Lower leg skin (tissue), 3 donors: Measurements from ENCODE around the gene GAS7.

Experiments
- POLR2A ChIP-seq, 2 donors: fragments of 450-650 bp; IDR thresholded peaks; one replicate each; pipeline ENCODE4 v1.6.1; 2016 to 2017; ENCODE audit warnings: antibody characterized with exemption in 2 of 2, mild to moderate bottlenecking in 1 of 2, moderate library complexity in 1 of 2
- TF ChIP-seq, protein P1 (sequence below), 3 donors: fragments of 450-650 bp; IDR thresholded peaks; one replicate each; pipeline ENCODE4 v1.5.1; 2016; ENCODE audit warnings: antibody characterized with exemption in 3 of 3, mild to moderate bottlenecking in 3 of 3, moderate library complexity in 2 of 3

GRCh38 chr17:10219193-10219592 is 20.8 kb upstream of the GAS7 start:
- TF ChIP-seq, protein P1, sequence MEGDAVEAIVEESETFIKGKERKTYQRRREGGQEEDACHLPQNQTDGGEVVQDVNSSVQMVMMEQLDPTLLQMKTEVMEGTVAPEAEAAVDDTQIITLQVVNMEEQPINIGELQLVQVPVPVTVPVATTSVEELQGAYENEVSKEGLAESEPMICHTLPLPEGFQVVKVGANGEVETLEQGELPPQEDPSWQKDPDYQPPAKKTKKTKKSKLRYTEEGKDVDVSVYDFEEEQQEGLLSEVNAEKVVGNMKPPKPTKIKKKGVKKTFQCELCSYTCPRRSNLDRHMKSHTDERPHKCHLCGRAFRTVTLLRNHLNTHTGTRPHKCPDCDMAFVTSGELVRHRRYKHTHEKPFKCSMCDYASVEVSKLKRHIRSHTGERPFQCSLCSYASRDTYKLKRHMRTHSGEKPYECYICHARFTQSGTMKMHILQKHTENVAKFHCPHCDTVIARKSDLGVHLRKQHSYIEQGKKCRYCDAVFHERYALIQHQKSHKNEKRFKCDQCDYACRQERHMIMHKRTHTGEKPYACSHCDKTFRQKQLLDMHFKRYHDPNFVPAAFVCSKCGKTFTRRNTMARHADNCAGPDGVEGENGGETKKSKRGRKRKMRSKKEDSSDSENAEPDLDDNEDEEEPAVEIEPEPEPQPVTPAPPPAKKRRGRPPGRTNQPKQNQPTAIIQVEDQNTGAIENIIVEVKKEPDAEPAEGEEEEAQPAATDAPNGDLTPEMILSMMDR (IDR thresholded peaks at IDR 0.05): no peak
- TF ChIP-seq POLR2A (IDR thresholded peaks at IDR 0.05): no peak
